Fibroblast of lung (primary cell): ENCODE measurements around the gene YPEL3. TPM values are rescaled to one million over a fixed set of nuclear protein-coding genes. Genes with fewer than 3 reads are reported as not detected.

Experiments used
- DNase-seq, 2 donors: peaks; one replicate each; pipeline versions ENCODE4 v3.0.0 to v3.0.0-alpha.2; 2010; ENCODE audit warnings: low read depth in 2 of 2
- H2AFZ ChIP-seq: 2 replicates; pipeline ENCODE4 v1.5.1; 2012; ENCODE audit warnings: low read length, control low read depth, inconsistent platforms
- H3K27ac ChIP-seq: 2 replicates; pipeline ENCODE4 v1.5.1; 2011; ENCODE audit warnings: low read length, control low read depth; ENCODE audit not compliant: insufficient read depth
- H3K27me3 ChIP-seq: 2 replicates; pipeline ENCODE4 v1.5.1; 2011; ENCODE audit warnings: mild to moderate bottlenecking, low read length; ENCODE audit not compliant: control insufficient read depth, insufficient read depth
- H3K36me3 ChIP-seq: 2 replicates; pipeline ENCODE4 v1.5.1; 2011; ENCODE audit warnings: low read length; ENCODE audit not compliant: control insufficient read depth, insufficient read depth
- H3K4me1 ChIP-seq: 2 replicates; pipeline ENCODE4 v1.5.1; 2011; ENCODE audit warnings: low read length; ENCODE audit not compliant: control insufficient read depth, insufficient read depth; ENCODE audit errors: extremely low read depth
- H3K4me2 ChIP-seq: 2 replicates; pipeline ENCODE4 v1.5.1; 2011; ENCODE audit warnings: low read length, control low read depth; ENCODE audit not compliant: insufficient read depth; ENCODE audit errors: extremely low read depth
- H3K4me3 ChIP-seq, 4 experiments: fragments of 200-600 bp in 1 of 4; sonication (generic) in 1 of 4; replicated peaks in 1 of 4; 2 replicates each; pipeline ENCODE4 v1.5.1; 2011 to 2016; ENCODE audit warnings: low read length in 4 of 4, low read depth in 3 of 4, mild to moderate bottlenecking in 3 of 4, control low read depth in 2 of 4, inconsistent platforms in 1 of 4, mixed read lengths in 1 of 4; ENCODE audit not compliant: insufficient read depth in 1 of 4; ENCODE audit errors: control extremely low read depth in 1 of 4
- H3K79me2 ChIP-seq: 2 replicates; pipeline ENCODE4 v1.5.1; 2012; ENCODE audit warnings: mild to moderate bottlenecking, low read length, inconsistent platforms; ENCODE audit not compliant: control insufficient read depth, insufficient read depth
- H3K9ac ChIP-seq: 2 replicates; pipeline ENCODE4 v1.5.1; 2011; ENCODE audit warnings: mild to moderate bottlenecking, low read length, control low read depth; ENCODE audit not compliant: insufficient read depth
- H3K9me3 ChIP-seq: 2 replicates; pipeline ENCODE4 v1.5.1; 2012; ENCODE audit warnings: low read depth, low read length; ENCODE audit not compliant: control insufficient read depth, insufficient read depth
- H4K20me1 ChIP-seq: 2 replicates; pipeline ENCODE4 v1.5.1; 2011; ENCODE audit warnings: low read length; ENCODE audit not compliant: control insufficient read depth, insufficient read depth; ENCODE audit errors: extremely low read depth
- EZH2 ChIP-seq: IDR thresholded peaks from 2 replicates; pipeline ENCODE4 v1.5.1; 2012; ENCODE audit warnings: low read length, control low read depth, mild to moderate bottlenecking; ENCODE audit errors: missing control alignments
- polyA plus RNA-seq, 2 donors: library from polyadenylated mRNA; depleted of rRNA in 1 of 2; stranded (reverse) in 1 of 2; unstranded in 1 of 2; fragments of >200 nt; gene quantifications; 2 replicates each; pipeline ENCODE4 v1.2.1, GENCODE V29; 2011 to 2012; ENCODE audit warnings: missing spikeins in 1 of 2
- total RNA-seq: library from RNA; depleted of rRNA; stranded (reverse); fragments of >200 nt; gene quantifications from 2 replicates; pipeline ENCODE4 v1.2.1, GENCODE V29; 2014
- TF ChIP-seq, protein P1 (sequence below), 2 donors: IDR thresholded peaks in 1 of 2; conservative IDR thresholded peaks in 1 of 2; 1 replicate in 1 of 2; 2 replicates in 1 of 2; pipeline ENCODE4 v1.5.1; 2011 to 2012; ENCODE audit warnings: low read length in 2 of 2, control low read depth in 1 of 2, inconsistent platforms in 1 of 2, low read depth in 1 of 2, mild to moderate bottlenecking in 1 of 2

YPEL3 gene
- total and polyA plus RNA-seq, 2 donors (not counting 1 experiment from before 2014, with no cell fraction given), result 16.0 to 21.4 TPM

DNA sequence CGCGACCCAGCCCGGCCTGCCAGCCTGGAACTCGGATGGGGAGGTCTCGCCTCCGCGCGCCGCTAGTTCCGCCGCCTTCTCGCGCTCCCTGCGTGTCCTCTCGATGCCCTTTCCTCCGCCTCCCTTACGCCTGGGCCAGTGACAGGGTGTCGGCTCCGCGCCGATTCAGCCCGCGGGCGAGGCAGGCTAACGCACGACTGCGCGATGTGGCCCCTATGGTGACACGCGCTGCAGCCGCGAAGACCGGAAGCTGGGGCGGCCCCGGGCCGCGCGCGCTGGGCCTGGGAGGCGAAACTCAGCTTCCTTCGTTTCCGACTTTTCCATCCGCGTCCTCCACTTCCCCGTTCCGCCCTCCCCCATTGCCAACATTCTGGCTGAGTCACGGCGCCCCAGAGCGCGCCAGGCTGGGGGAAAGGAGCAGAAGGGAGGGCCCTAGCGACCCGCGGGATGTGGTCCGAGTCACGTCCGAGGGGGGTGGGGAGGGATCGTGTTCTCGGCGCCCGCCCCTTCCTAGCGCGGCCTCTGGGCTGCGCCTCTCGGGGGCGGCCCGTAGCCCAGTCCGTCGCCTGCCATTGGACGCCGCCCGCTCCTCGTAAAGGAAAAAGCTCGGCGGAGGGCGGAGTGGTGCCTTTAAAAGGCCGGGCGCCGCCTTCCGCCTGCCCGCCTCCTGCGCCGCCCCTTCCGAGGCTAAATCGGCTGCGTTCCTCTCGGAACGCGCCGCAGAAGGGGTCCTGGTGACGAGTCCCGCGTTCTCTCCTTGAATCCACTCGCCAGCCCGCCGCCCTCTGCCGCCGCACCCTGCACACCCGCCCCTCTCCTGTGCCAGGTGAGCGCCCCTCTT lies 30.7 kb downstream of the YPEL3 start, which contains the start of gene ALDOA:
ALDOA (plus strand) TSS at position 659 of the 841 bp plus-strand sequence. CDS start 1,138 bp downstream, outside the sequence.
- TF ChIP-seq, protein P1, sequence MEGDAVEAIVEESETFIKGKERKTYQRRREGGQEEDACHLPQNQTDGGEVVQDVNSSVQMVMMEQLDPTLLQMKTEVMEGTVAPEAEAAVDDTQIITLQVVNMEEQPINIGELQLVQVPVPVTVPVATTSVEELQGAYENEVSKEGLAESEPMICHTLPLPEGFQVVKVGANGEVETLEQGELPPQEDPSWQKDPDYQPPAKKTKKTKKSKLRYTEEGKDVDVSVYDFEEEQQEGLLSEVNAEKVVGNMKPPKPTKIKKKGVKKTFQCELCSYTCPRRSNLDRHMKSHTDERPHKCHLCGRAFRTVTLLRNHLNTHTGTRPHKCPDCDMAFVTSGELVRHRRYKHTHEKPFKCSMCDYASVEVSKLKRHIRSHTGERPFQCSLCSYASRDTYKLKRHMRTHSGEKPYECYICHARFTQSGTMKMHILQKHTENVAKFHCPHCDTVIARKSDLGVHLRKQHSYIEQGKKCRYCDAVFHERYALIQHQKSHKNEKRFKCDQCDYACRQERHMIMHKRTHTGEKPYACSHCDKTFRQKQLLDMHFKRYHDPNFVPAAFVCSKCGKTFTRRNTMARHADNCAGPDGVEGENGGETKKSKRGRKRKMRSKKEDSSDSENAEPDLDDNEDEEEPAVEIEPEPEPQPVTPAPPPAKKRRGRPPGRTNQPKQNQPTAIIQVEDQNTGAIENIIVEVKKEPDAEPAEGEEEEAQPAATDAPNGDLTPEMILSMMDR (conservative IDR thresholded peaks at IDR 0.05 in 1 of 2, IDR thresholded peaks at IDR 0.05 in 1 of 2; ENCODE audit: low read depth in 1 of 2, low read length in 2 of 2), result no peak
- no peak for TF ChIP-seq EZH2
- H3K4me3 ChIP-seq, result peak within 1 kb of the TSS; percentile 80 to 97 (median 92)
- peaks cover 29% of the 10 kb centered on the region for H3K36me3 ChIP-seq
- H4K20me1 ChIP-seq, result no peaks in the 10 kb centered on the region
- peak within 1 kb of the TSS; percentile 92 for H3K4me2 ChIP-seq
- peaks cover 46% of the 10 kb centered on the region for H3K79me2 ChIP-seq
- DNase-seq, result peak; percentile 98 to 99
- peak within 1 kb of the TSS; percentile 99 for H3K27ac ChIP-seq
- peaks cover 37% of the 10 kb centered on the region for H3K4me1 ChIP-seq
- H3K27me3 ChIP-seq, result no peaks in the 10 kb centered on the region
- peak within 1 kb of the TSS; percentile 98 for H3K9ac ChIP-seq
- H3K9me3 ChIP-seq, result no peaks in the 10 kb centered on the region
- H2AFZ ChIP-seq, result peak within 1 kb of the TSS; percentile 69

DNA sequence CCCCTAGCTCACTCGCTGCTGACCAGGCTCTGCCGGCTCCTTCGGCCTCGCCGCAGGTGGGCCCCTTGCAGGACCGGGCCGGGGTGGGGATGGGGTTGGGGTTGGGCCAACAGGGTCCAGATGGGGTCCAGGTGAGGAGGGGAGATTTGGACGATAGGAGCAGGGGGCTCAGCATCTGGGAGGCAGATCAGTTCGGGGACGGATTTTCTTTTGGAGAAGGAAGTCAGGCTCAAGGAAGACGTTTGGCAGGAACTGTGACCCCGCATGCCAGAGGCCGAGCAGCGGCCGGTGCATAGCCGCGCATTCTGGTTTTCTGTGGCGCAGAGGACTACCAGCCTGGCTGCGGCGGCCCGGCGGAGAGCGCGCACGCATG lies 31.3 kb downstream of the YPEL3 start:
- H4K20me1 ChIP-seq, result no peaks in the 10 kb centered on the region
- peaks cover 40% of the 10 kb centered on the region for H3K79me2 ChIP-seq
- peaks cover 23% of the 10 kb centered on the region for H3K36me3 ChIP-seq
- peak overlapping the region; percentile 98 for H3K9ac ChIP-seq
- H3K4me1 ChIP-seq, result peaks cover 33% of the 10 kb centered on the region
- no peak overlapping the region for H2AFZ ChIP-seq
- peak overlapping the region; percentile 92 for H3K4me2 ChIP-seq
- peak overlapping the region; percentile 99 for H3K27ac ChIP-seq
- H3K9me3 ChIP-seq, result no peaks in the 10 kb centered on the region
- H3K4me3 ChIP-seq, result peak overlapping the region; percentile 54 to 64 (median 56)
- no peak for DNase-seq
- TF ChIP-seq, protein P1 (conservative IDR thresholded peaks at IDR 0.05 in 1 of 2, IDR thresholded peaks at IDR 0.05 in 1 of 2; ENCODE audit: low read depth in 1 of 2, low read length in 2 of 2), result no peak
- TF ChIP-seq EZH2, result no peak
- H3K27me3 ChIP-seq, result no peaks in the 10 kb centered on the region

DNA sequence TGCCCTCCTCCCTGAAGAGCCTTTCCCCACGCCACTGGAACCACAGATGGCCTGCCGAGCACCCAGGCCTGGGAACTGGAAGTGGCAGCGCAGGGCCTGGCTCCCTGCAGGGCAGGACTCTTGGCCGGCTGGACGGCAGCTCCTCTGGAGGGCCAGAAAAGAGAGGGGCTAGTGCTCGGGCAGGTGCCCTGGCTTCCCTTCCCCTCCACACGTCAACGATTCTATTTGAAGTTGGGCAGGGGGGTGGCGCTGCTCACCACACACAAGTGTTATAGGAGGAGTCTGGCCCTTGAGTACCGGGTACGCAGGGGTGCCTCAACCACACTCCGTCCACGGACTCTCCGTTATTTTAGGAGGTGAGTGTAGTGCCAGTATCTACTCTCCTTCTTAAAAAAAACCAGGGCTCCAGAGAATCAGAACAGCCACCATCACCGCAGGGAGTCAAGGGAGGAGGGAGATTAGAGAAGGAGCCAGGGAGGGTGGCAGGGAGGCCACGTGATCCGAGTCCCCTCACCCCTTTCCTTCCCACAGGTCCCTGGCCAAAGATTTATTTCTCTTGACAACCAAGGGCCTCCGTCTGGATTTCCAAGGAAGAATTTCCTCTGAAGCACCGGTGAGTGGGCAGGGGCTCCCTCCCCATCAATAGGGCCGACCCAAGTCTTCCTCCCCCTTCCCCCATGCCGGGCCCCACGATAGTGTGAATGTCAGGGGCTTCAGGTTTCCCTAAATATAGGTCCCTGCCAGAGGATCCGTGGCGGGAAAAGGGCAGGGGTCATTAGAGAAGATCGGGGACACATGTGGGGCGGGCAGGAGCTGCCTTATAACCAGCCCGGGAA lies 31.9 kb downstream of the YPEL3 start:
- peak overlapping the region; percentile 98 for H3K9ac ChIP-seq
- no peak for TF ChIP-seq EZH2
- TF ChIP-seq, protein P1 (conservative IDR thresholded peaks at IDR 0.05 in 1 of 2, IDR thresholded peaks at IDR 0.05 in 1 of 2; ENCODE audit: low read depth in 1 of 2, low read length in 2 of 2), result peak; percentile 14 to 20
- peak overlapping the region; percentile 92 for H3K4me2 ChIP-seq
- peak overlapping the region; percentile 99 for H3K27ac ChIP-seq
- H3K4me3 ChIP-seq, result peak overlapping the region; percentile 54 to 64 (median 56)
- DNase-seq, result peak; percentile 52
- no peaks in the 10 kb centered on the region for H4K20me1 ChIP-seq
- H3K27me3 ChIP-seq, result no peaks in the 10 kb centered on the region
- H3K36me3 ChIP-seq, result peaks cover 17% of the 10 kb centered on the region
- H2AFZ ChIP-seq, result peak overlapping the region; percentile 74
- H3K9me3 ChIP-seq, result no peaks in the 10 kb centered on the region
- peaks cover 34% of the 10 kb centered on the region for H3K79me2 ChIP-seq
- peaks cover 27% of the 10 kb centered on the region for H3K4me1 ChIP-seq
